ENCODE measurements around the gene YKT6. TPM values are rescaled to one million over a fixed set of nuclear protein-coding genes. Genes with fewer than 3 reads are reported as not detected.

YKT6 gene
- total and polyA plus RNA-seq, 2 donors (not counting 3 experiments of a cell fraction or from before 2014, with no cell fraction given), result 117 to 120 TPM

- Histone ChIP-seq H3K4me1 (ENCODE audit: control insufficient read depth, extremely low read depth, insufficient read depth, low read length) (no peaks in the 10 kb centered on the region), H3K4me2 (ENCODE audit: insufficient read depth, low read length) (no peak overlapping the region), H3K9me1 (replicated peaks; ENCODE audit: control insufficient read depth, extremely low read depth, insufficient read depth, low read length) (no peaks in the 10 kb centered on the region), H3K36me3 (ENCODE audit: control insufficient read depth in 2 of 2, extremely low read depth in 1 of 2, insufficient read depth in 2 of 2, low read length in 2 of 2) (peaks cover 12 to 44% of the 10 kb centered on the region in 2 experiments), H3K79me2 (ENCODE audit: control insufficient read depth, insufficient read depth, low read length) (no peaks in the 10 kb centered on the region), H3K9ac (replicated peaks; ENCODE audit: extremely low read depth, insufficient read depth, low read length) (no peak overlapping the region), H3K27ac (ENCODE audit: insufficient read depth, low read depth, low read length) (no peak overlapping the region), H3K27me3 (ENCODE audit: control insufficient read depth in 2 of 2, insufficient read depth in 2 of 2, low read length in 2 of 2) (no peaks in the 10 kb centered on the region), H2AFZ (ENCODE audit: low read depth, low read length) (no peak overlapping the region), H4K20me1 (replicated peaks; ENCODE audit: control insufficient read depth, extremely low read depth, insufficient read depth, low read length) (no peaks in the 10 kb centered on the region), H3K9me3 (replicated peaks; ENCODE audit: control insufficient read depth, insufficient read depth, low read length) (no peaks in the 10 kb centered on the region), H3K4me3 (replicated peaks in 1 of 3; ENCODE audit: insufficient read depth in 1 of 3, low read depth in 1 of 3, low read length in 3 of 3) (no peak overlapping the region)
- ChIA-PET POLR2A (no interaction called here), CTCF (interaction anchor here (2.5 kb wide), 2 partner anchors 47 to 353 kb away, joined by 6 to 18 read pairs; no protein-coding TSS in a partner anchor)
- FAIRE-seq, result no peak
- intact Hi-C loops (cut with micrococcal nuclease) (no loop called here), dilution Hi-C loops (cut with MboI; ENCODE audit: extremely low pct_ligation_motif_present, low sequenced_read_pairs) (no loop called here)
- no peak for TF ChIP-seq EZH2 (IDR thresholded peaks at IDR 0.05; ENCODE audit: borderline replicate concordance, low read depth, low read length, severe bottlenecking)
- TF ChIP-seq, protein P1, sequence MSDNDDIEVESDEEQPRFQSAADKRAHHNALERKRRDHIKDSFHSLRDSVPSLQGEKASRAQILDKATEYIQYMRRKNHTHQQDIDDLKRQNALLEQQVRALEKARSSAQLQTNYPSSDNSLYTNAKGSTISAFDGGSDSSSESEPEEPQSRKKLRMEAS (IDR thresholded peaks at IDR 0.05; ENCODE audit: insufficient read depth, insufficient read length), result no peak
- TF ChIP-seq MYC (IDR thresholded peaks at IDR 0.05; ENCODE audit: low read depth, low read length), result no peak
- TF ChIP-seq, protein P2, sequence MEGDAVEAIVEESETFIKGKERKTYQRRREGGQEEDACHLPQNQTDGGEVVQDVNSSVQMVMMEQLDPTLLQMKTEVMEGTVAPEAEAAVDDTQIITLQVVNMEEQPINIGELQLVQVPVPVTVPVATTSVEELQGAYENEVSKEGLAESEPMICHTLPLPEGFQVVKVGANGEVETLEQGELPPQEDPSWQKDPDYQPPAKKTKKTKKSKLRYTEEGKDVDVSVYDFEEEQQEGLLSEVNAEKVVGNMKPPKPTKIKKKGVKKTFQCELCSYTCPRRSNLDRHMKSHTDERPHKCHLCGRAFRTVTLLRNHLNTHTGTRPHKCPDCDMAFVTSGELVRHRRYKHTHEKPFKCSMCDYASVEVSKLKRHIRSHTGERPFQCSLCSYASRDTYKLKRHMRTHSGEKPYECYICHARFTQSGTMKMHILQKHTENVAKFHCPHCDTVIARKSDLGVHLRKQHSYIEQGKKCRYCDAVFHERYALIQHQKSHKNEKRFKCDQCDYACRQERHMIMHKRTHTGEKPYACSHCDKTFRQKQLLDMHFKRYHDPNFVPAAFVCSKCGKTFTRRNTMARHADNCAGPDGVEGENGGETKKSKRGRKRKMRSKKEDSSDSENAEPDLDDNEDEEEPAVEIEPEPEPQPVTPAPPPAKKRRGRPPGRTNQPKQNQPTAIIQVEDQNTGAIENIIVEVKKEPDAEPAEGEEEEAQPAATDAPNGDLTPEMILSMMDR (IDR thresholded peaks at IDR 0.05; ENCODE audit: extremely low read depth in 1 of 2, insufficient read depth in 1 of 2, low read depth in 1 of 2, low read length in 2 of 2), result no peak
- no peak for TF ChIP-seq JUN (IDR thresholded peaks at IDR 0.05; ENCODE audit: borderline replicate concordance, insufficient read depth, insufficient read length, low read depth)
- TF ChIP-seq FOS (IDR thresholded peaks at IDR 0.05; ENCODE audit: borderline replicate concordance, insufficient read depth, low read length), result no peak
- no peak for TF ChIP-seq GATA2 (IDR thresholded peaks at IDR 0.05; ENCODE audit: insufficient read depth, insufficient read length, low read depth, low read length)
- no peak for TF ChIP-seq POLR2A (IDR thresholded peaks at IDR 0.05; ENCODE audit: low read depth, low read length)
- no peak for TF ChIP-seq POLR2AphosphoS5 (IDR thresholded peaks at IDR 0.05; ENCODE audit: insufficient read depth, low read depth, low read length)
- BruUV-seq (replicated peaks), result no TSS peak
- DNase-seq (ENCODE audit: low read depth, low spot score), result no peak
These were observed 11.9 kb downstream of the YKT6 start for GRCh38 chr7:44212581-44213184.

All from endothelial cell of umbilical vein (primary cell).